Neural progenitor cell (in vitro differentiated cells): ENCODE results near the gene RNPS1.

ENCODE experiments used
- CTCF ChIP-seq: fragments of 200-600 bp; sonication (generic); IDR thresholded peaks from 2 replicates; pipeline ENCODE4 v1.5.1; 2017; ENCODE audit warnings: antibody characterized with exemption, mild to moderate bottlenecking
- EZH2 ChIP-seq: fragments of 200-600 bp; sonication (generic); IDR thresholded peaks from 2 replicates; pipeline ENCODE4 v1.6.1; 2017; ENCODE audit warnings: antibody characterized with exemption, mild to moderate bottlenecking, moderate library complexity
- EZH2phosphoT487 ChIP-seq: fragments of 200-600 bp; sonication (generic); IDR thresholded peaks from 2 replicates; pipeline ENCODE4 v1.6.1; 2017; ENCODE audit warnings: antibody characterized with exemption

DNA sequence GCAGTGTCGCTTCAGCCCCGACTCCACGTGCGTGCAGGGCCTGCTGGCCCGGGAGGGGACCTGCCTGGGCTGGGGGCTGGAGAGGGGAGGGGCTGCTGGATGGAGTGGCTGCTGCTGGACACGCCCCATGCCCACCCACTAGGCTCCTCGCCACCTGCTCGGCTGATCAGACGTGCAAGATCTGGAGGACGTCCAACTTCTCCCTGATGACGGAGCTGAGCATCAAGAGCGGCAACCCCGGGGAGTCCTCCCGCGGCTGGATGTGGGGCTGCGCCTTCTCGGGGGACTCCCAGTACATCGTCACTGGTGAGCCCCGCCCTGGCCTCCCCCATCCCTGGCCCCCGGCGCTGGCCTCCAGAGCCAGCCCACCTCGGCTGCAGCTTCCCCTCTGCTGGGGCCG lies 59.6 kb downstream of the RNPS1 start:
- TF ChIP-seq CTCF (no peak), EZH2 (no peak), EZH2phosphoT487 (no peak)
